NCI-H1694 treated with DMSO at 0.1 percent for 48 hours (cell line): ENCODE measurements around the gene EIPR1.
A peak's percentile ranks its signal among the peaks of the same experiment; 100 is the strongest.
"Not testable (repeated sequence)": the region's sequence is repeated elsewhere in the genome, so short reads cannot be mapped to it uniquely, and the experiment has no call there.

Source experiments
- DNase-seq: peaks from one replicate; lab custom pipeline; 2025; lab: John Stamatoyannopoulos, UW

EIPR1 gene

GRCh38 chr2:3211256-3212060 lies 166.2 kb downstream of the EIPR1 start:
- no peak for DNase-seq

GRCh38 chr2:3210257-3210656 lies 167.4 kb downstream of the EIPR1 start:
- DNase-seq, result no peak

- no peak for DNase-seq
These were observed 168.4 kb downstream of the EIPR1 start for GRCh38 chr2:3209258-3209657.

GRCh38 chr2:3208591-3208990 lies 169.0 kb downstream of the EIPR1 start:
- no peak for DNase-seq

- no peak for DNase-seq
These were observed 169.4 kb downstream of the EIPR1 start for GRCh38 chr2:3208179-3208578.

GRCh38 chr2:3207091-3207491 lies 170.5 kb downstream of the EIPR1 start:
- no peak for DNase-seq

- no peak for DNase-seq
These were observed 171.8 kb downstream of the EIPR1 start for GRCh38 chr2:3205845-3206244.

- DNase-seq, result no peak
These were observed 173.4 kb downstream of the EIPR1 start for GRCh38 chr2:3204031-3204821.

- DNase-seq, result no peak
These were observed 174.1 kb downstream of the EIPR1 start for GRCh38 chr2:3203497-3204019.

GRCh38 chr2:3202926-3203325 lies 174.7 kb downstream of the EIPR1 start:
- no peak for DNase-seq

GRCh38 chr2:3201281-3201680 lies 176.3 kb downstream of the EIPR1 start:
- DNase-seq, result no peak

- DNase-seq, result no peak
These were observed 177.1 kb downstream of the EIPR1 start for GRCh38 chr2:3200420-3200939.

GRCh38 chr2:3199627-3200345 lies 177.8 kb downstream of the EIPR1 start:
- DNase-seq, result no peak

- not testable (repeated sequence) for DNase-seq
These were observed 178.9 kb downstream of the EIPR1 start for GRCh38 chr2:3198671-3199192.

- peak; percentile 37 for DNase-seq
These were observed 179.5 kb downstream of the EIPR1 start for GRCh38 chr2:3198119-3198518.

- no peak for DNase-seq
These were observed 180.3 kb downstream of the EIPR1 start for GRCh38 chr2:3197308-3197707.

- DNase-seq, result no peak
These were observed 180.9 kb downstream of the EIPR1 start for GRCh38 chr2:3196716-3197115.

- DNase-seq, result peak; percentile 82
These were observed 181.8 kb downstream of the EIPR1 start for GRCh38 chr2:3195641-3196476.

- DNase-seq, result no peak
These were observed 182.8 kb downstream of the EIPR1 start for GRCh38 chr2:3194828-3195227.

- DNase-seq, result peak; percentile 84
These were observed 183.9 kb downstream of the EIPR1 start for GRCh38 chr2:3193443-3194330.
